NOMO-1 treated with DMSO at 0.1 percent for 48 hours (cell line): Measurements from ENCODE around the gene RPS2.

Experiments
- DNase-seq: peaks from one replicate; lab custom pipeline; 2025; ENCODE audit not compliant: unreplicated experiment; lab: John Stamatoyannopoulos, UW

Gene RPS2

DNA sequence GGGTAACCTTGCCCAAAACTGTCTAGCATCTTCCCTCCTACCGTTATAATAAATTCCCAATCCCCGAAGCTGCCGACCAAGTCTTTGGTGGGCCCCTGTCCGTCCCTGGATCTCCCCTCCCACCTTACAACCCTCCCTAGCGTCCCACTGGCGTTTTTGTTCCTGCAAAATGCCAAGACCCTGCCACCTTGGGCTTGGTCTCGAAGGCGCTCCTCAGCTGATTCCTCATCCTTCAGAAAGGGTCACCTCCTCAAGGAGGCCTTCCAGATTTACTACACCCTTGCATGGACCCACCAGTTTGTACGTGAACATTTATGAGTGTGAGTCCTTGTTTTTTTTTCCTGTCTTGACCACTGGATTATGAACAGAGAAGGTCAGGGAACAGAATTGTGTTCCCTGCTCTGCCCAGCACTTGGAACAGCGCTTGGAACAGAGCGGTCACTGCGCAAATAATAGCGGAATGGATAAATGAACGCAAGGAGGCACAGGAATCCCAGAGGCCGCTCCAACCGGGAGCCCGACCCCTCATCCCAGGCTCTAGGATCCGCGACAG, 18.4 kb upstream of the RPS2 start:
- DNase-seq = no peak

DNA sequence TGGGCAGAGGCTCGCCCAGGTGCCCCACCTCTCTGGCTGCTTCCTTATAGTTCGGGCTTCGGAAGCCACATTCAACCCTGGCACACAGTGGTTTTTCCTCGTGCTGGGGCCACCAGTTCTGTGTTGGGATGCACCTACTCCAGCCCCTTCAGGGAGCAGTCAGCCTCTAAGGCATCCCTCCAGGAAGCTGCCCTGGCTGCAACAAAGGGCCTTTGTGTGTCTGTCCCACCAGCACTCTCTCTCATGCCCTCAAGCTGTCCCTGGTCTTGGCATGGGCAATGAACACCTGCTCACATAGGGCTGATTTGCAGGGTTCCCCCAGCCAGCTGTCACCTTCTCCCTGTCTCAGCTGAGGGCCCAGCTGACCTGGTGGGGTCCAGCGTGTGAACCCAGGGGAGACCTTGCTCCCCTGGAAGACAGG, 17.4 kb upstream of the RPS2 start:
- DNase-seq = no peak

DNA sequence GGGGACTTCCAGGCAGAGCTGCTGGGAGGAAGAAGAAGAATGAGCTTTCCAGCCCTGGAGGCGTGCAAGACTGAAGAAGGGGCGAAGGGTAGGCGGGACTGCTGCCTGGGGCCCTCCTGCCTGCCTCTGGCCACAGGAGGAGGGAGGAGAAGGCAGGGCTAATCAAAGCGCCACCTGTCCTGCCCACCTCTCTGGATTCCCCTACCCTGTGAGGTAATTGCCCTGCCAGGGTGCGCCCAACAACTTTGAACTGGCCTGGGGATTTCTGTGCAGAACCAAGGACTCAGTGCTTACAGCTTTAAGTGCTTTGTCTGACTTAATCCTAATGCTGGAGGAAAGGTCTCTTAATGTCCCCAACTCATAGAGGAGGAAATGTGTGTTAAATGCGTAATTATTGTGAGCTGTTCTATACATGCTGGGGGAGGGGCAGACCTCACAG, 16.8 kb upstream of the RPS2 start, which contains the start of gene NOXO1:
Gene NOXO1 (minus strand): TSS at position 72 of the 439 bp plus-strand sequence. CDS start 290 bp downstream, outside the sequence.
- DNase-seq = no peak

DNA sequence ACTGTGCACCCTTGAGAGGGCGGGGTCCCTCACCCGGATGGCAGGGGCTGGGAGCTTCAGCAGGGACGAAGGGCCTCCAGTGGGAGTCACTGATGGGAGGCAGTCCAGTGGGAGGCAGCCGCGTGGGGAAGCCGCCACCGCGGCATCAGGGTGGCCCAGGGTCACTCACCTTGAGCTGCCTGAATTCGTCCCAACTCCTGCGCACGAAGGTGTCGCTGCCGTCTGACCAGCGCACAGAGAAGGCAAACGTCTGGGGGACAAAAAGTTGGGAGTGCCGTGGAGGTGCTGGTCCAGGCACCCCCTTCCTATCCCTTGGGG, 16.1 kb upstream of the RPS2 start:
- no peak for DNase-seq

DNA sequence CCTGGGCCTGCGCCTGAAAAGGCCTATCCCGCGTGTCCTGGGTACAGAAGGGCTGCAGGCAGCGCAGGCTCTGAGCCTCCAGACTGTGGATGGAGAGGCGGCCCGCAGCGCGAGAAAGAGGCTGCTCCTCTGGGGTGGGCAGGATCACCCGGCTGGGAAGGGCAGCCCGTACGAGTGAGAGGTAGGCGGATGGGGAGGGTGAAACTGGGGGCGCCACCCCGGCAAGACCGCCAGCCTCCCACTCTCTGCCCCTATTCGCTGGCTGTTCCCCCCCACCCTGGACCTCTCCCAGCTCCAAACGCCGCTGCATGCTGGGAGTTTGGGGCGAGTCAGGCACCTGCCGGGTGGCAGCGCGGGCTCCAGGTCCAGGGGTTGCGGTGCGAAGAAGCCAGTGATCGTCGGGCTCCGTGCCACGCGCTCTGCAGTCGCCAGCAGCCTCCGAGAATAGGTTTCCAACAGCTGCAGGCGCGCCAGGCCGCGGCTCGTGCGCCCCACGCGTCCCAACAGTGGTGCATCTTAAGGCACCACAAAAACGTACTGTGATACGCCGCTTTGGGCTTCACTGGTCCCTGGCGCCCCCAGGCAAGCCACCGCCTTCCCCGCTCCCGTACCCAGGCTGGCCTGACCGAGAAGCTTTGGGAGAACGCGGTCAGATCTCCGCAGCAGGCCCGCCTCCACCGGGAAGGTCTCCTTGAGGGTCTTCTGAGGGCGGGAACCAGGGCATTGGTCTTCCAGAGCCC, 15.6 kb upstream of the RPS2 start:
- DNase-seq = no peak

DNA sequence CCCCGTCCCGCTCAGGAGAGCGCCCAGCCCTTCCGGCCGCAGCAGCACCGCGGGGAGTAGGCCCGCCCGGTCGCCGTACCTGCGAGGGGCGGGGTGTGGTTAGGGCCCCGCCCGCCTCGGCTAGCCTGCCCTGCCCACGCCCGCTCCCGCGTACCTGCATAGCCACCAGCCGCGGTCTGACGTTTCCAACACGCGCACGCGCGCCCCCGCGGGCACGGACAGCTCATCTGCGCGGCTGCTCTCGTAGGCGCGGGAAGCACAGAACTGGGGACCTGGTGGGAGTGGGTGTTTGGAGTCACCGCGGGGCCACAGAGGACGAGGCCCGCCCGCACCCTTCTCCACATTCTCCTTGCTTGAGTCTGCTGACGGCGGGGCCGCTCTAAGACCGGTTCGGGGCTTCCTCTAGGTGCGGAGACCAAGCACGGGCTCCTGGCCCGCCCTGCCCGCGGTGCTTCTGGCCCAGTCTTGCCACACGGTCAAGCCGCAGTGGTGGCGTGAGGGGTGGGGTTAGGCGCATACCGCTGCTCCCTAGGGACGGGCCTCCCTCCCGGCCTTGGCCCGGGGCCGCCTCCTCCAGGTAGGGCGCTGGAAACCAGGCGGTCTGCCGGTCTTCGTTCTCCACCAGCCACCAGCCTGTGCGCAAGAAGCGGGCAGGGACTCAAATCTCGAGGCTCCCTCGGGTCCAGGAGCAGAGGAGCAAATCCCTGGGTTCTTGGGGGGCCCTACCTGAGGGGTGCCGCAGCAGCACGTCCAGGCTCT, 14.8 kb upstream of the RPS2 start:
- DNase-seq = no peak

DNA sequence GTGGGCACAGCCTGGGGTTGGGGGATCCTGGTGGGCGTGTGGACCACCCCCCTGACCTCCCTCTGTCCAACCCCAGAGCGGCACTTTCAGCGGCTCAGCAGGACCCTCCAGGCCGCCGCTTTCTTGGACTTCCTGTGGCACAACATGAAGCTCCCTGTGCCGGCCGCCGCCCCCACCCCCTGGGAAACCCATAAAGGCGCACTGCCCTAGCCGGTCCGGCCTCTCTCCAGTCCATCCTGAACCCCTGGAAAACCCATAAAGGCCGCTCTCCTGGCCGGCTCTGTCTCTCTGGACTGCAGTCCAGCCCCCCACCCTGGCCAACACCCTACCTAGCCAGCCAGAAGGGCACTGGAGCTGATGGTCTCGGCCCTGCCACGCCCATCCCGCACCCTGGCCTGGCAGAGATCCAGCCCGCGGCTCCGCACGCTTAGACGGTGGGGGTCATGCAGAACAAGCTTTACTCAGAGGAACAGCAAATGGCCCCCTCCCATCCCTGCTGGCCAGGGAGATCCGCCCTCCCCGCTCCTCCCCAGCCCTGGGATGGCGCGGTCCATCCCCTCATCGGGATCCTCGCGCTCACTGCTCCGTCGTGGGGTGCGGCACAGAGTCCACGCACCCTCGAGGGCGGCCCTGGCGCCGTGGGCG, 14.0 kb upstream of the RPS2 start:
- no peak for DNase-seq

DNA sequence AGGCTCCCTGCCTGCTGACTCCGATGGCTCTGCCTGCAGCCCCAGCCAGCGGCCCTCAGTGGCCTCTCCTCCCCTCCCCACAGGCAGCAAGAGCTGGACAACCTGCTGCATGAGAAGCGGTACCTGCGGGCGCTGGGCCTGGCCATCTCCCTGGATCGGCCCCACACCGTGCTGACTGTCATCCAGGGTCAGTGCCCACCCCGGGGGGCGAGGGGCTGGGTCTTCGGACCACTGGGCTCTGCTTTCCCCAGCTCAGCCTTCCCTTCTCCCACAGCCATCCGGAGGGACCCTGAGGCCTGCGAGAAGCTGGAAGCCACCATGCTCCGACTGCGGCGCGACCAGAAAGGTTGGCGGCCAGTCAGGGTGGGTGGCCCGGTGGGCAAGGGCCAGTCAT, 13.2 kb upstream of the RPS2 start:
- no peak for DNase-seq

DNA sequence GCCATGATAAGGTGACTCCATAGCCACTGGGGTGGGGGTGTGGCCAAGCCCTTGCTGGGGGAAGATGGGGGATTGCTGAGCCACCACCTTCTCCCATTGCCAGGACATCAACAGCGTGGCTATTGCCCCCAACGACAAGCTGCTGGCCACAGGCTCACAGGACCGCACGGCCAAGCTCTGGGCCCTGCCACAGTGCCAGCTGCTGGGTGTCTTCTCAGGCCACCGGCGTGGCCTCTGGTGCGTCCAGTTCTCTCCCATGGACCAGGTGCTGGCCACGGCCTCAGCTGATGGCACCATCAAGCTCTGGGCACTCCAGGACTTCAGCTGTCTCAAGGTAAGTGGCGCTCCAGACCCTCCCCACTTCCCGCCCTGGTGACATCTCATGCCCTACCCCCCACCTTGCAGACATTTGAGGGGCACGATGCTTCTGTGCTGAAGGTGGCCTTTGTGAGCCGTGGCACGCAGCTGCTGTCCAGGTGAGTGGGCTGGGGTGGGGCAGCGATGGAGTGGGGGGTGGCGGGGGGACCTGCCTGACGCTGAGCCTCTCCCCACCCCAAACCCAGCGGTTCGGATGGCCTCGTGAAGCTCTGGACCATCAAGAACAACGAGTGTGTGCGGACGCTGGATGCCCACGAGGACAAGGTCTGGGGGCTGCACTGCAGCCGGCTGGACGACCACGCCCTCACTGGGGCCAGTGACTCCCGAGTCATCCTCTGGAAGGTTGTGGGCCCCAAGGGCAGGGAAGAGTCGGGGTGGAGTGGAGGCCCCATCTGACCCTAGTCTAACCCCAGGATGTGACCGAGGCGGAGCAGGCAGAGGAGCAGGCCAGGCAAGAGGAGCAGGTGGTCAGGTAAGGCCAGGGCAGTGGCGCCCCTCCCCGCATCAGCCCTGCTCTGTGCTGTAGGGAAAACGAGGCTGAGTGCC, 12.6 kb upstream of the RPS2 start:
- DNase-seq = no peak

DNA sequence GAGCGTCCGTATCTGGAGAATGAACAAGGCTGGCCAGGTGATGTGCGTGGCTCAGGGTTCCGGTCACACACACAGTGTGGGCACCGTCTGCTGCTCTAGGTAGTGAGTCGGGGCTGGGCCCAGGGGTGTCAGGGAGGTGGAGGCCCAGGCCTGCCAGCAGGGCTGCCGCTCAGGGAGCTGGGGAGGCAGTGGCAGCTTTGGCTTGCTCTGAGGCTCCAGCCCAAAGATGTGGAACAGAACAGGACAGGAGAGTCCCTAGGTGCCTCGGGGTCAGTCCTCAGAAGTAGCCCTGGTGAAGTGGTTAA, 11.5 kb upstream of the RPS2 start:
- no peak for DNase-seq

DNA sequence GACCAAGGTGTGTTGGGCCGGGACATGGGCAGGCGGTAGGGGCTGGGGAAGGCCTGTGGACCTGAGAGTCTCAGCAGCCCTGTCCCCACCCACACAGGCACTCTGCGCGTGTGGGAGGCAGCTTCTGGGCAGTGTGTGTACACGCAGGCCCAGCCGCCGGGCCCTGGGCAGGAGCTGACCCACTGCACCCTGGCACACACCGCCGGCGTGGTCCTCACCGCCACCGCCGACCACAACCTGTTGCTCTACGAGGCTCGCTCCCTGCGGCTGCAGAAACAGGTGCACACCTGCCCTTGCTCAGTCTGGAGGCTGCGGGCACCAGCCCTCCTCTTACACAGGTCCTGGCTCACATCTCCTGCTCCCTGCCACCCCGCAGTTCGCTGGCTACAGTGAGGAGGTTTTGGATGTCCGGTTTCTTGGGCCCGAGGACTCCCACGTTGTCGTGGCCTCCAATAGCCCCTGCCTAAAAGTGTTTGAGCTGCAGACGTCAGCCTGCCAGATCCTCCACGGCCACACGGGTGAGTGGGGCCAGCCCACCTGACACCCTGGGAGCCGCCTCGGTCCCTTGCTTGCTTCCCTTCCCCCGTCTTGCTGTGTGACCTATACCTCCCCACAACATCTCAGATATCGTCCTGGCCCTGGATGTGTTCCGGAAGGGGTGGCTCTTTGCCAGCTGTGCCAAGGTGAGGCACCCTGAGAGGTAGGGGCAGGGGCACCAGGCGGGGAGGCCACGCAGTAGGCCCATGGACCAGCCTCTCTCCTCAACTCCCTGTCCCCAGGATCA, 11.0 kb upstream of the RPS2 start:
- no peak for DNase-seq

DNA sequence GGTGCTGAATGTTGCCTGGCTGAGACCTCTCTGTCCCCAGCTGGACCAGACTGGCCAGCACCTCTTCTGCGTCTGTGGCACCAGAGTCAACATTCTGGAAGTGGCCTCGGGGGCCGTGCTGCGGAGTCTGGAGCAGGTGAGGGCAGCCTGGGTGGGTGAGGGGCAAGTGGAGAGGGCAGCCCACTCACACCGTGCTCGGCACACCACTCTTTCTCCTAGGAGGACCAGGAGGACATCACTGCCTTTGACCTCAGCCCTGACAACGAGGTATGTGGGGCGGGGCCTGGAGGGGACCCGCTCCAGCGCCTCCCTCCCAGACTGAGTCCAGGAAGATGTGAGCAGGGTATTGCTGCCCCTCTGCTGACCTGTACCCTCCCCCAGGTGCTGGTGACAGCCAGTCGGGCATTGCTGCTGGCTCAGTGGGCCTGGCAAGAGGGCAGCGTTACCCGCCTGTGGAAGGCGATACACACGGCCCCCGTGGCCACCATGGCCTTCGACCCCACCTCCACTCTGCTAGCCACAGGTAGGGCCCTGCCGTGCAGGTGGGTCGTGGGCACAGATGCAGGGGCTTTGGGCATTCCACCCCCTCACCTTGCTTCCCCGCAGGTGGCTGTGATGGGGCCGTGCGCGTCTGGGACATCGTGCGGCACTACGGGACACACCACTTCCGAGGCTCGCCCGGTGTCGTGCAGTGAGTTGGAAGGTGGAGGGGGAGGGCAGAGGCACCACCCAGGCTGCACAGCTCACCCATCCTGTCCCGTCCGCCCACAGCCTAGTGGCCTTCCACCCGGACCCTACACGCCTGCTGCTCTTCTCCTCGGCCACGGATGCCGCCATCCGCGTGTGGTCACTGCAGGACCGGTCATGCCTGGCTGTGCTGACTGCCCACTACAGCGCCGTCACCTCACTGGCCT, 9.8 kb upstream of the RPS2 start:
- no peak for DNase-seq

DNA sequence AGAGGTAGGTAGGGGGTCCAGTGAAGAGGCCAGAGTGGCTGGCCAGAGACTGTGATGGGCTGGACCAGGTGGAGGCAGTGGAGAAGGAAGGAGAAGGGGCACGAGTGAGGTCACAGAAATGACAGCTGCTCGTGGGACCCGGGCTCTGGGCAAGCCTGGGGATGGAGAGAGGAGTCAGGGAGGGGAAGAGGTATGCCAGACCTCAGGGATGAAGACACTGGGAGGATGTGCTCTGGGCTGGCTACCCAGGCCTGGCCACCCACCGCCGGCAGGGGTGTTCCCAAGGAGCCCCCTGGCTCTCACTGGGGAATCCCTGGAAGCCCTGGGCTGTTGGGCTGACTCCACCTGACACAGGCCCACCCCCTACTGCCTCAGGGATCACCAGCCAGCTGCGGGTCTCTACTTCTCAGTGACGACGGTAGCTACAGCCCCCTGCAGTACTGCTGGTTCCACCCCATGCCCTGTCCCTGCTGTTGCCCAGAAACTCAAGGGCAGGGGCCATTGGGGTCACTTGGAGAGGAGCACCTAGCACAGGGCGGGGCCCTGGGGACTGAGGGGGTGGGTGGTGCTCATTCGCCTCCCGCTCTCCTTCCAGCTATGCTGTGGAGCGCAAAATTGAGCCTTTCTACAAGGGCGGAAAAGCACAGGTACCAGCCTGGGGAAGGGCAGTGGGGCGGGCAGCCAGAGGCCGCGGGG, 9.0 kb upstream of the RPS2 start:
- DNase-seq = no peak

DNA sequence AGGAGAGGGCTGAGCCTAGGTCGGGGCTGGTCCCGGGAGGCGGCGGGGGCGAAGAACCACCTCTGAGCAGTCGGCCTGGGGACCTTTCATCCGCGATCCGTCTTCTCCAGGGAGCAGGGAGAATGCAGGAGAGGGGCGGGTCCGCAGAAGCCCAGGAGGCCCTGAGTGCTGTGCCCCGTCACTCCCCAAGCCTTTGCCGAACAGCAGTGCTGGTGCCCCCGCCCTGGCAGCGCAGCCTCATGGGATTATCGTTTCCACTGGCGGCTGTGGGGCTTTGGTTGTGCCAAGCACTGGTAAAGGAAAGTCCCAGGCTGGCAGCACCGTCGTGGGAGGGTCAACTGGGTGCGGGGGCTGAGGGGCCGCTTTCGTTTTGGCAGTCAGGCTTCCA, 7.9 kb upstream of the RPS2 start:
- DNase-seq = no peak

DNA sequence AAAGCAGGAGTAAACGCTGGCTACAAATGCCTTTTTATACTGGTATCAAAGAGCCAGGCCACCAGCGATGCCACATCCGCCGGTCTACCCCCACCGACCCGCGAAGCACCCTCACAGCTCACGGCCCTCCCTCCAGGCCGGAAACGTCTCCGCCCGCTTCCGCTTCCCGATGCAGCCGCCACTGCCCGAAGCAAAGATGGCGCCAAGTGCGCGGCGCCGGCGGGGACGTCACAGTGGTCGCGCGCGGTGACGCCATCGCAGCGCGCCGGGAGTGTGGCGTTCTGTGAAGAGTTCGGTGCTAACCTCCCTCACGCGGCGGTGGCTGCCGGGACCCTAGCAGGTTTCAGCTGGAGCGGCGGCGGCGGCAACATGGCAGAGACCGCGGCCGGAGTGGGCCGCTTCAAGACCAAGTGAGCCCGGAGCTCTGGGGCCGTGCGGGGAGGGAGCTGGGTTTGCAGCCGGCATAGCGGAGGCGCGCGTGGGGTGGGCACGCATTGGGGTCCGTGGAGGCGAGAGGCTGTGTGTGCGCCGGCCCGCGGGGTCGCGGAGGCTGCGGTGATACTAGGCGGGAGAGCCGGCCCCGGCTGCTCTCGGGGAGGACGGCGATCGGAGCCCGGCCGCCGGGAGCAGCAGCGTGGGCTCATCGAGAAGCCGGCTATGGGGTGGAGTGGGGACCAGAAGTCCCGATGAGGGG, 7.3 kb upstream of the RPS2 start, which contains the start of gene TBL3:
Gene TBL3 (plus strand): TSS at position 258 of the 694 bp plus-strand sequence. CDS start 112 bp downstream, at position 370.
- peak; percentile 88 for DNase-seq

DNA sequence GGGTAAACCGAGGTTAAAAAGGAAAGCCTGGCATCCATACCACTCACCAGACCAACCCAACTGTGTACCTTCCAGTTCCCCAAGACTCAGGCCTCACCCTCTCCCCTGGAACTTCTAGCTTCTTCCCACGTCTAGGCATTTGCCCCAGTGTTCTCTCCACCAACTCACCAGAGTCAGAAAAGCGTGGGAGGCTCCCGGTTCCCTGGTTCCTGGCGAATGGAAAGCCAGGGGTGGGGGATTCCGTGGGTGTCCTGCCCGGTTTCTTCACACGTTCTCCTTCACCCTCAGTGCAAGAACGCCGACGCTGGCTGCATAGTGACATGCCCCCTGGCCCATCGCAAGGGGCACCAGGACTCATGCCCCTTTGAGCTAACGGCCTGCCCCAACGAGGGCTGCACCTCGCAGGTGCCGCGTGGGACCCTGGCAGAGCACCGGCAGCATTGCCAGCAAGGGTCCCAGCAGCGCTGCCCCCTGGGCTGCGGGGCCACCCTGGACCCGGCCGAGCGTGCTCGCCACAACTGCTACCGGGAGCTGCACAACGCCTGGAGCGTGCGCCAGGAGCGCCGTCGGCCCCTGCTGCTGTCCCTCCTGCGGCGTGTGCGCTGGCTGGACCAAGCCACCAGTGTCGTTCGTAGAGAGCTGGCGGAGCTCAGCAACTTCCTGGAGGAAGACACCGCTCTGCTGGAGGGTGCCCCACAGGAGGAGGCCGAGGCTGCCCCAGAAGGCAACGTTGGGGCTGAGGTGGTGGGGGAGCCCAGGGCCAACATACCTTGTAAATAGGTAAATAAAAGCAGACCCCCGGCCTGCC, 3.7 kb upstream of the RPS2 start:
- no peak for DNase-seq

DNA sequence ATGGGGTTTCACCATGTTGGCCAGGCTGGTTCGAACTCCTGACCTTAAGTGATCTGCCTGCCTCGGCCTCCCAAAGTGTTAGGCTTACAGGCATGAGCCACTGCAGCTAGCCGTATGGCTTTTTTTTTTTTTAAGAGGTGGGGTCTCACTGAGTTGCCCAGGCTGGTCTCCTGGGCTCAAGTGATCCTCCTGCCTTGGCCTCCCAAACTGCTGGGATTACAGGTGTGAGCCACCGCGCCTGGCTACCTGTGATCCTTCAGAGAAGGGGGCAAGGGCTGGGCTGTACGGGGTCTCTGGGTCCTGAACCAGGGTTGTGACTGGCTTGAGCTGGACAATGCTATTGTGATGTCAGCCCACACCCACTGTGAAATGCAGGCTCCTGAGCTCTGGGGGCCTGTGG, 1.8 kb upstream of the RPS2 start, which contains the start of gene RNF151:
Gene RNF151 (plus strand): TSS at position 397 of the 400 bp plus-strand sequence. CDS start 26 bp downstream, outside the sequence.
- no peak for DNase-seq
